ENCODE measurements around the gene TEKTIP1. TPM values are rescaled to one million over a fixed set of nuclear protein-coding genes. Genes with fewer than 3 reads are reported as not detected.

The TEKTIP1 gene
- total and polyA plus RNA-seq, 2 of the 4 experiments (the other 2 are of a cell fraction) = not detected

DNA sequence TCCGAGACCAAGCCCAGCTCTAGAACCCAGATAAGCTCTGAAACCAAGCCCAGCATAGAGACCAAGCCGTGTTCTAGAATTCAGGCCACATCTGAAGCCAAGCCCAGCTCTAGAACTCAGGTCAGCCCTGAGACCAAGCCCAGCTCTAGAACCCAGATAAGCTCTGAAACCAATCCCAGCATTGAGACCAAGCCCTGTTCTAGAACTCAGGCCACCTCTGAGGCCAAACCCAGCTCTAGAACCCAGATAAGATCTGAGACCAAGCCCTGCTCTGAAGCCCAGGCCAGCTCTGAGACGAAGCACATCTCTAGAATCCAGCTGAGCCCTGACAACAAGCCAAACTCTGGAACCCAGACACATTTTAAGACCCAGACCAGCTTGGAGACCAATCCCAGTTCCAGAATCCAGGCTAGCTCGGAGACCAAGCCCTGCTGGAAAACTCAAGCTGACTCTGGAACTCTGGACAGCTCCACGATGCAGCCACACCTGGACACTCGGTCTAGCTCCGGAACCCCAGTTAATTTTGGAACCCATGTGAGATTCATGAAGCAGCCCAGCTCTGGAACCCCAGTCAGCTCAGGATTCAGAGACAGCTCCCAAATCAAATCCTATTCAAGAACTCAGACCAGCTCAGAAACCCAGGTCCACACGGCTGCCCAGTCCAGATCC, 52.2 kb downstream of the TEKTIP1 start:
- peaks cover 4% of the 10 kb centered on the region; the same call in 1 of the 2 replicates for H3K27me3 ChIP-seq (ENCODE audit: control insufficient read depth, insufficient read depth, low read length)
- H3K4me1 ChIP-seq (ENCODE audit: control insufficient read depth, insufficient read depth, low read length) = no peaks in the 10 kb centered on the region
- H3K9ac ChIP-seq (ENCODE audit: low read depth, low read length) = no peak overlapping the region
- H3K27ac ChIP-seq (ENCODE audit: insufficient read depth, low read length) = no peak overlapping the region
- 79% methylated on average over 6 of the region's 8 CpGs; no CpG with 5 or more reads in 1 of the 2 experiments for WGBS, 2 experiments (ENCODE audit: extremely low coverage in 2 of 2, insufficient read length in 1 of 2)
- BruUV-seq (replicated peaks) = no TSS peak
- H2BK15ac ChIP-seq (ENCODE audit: low read depth, low read length) = no peak overlapping the region
- H4K91ac ChIP-seq (ENCODE audit: insufficient read depth, low read depth, low read length) = no peak overlapping the region
- H3K14ac ChIP-seq (replicated peaks; ENCODE audit: low read depth, low read length) = no peak overlapping the region
- H2AK5ac ChIP-seq (ENCODE audit: low read depth, low read length) = no peak overlapping the region
- H2BK20ac ChIP-seq (ENCODE audit: low read depth, low read length) = no peak overlapping the region
- no peaks in the 10 kb centered on the region for H3K79me1 ChIP-seq (ENCODE audit: low read depth in 1 of 2, low read length in 2 of 2)
- dilution Hi-C loops (cut with HindIII; ENCODE audit: low sequenced_read_pairs, unreplicated experiment) = no loop called here
- DNase-seq (no peak), ATAC-seq (ENCODE audit: low read depth) (no peak)
- H3K56ac ChIP-seq (ENCODE audit: extremely low read depth, insufficient read depth, low read length) = no peak overlapping the region
- no peak overlapping the region for H3K23ac ChIP-seq (ENCODE audit: low read depth, low read length)
- H2BK5ac ChIP-seq (ENCODE audit: low read depth, low read length, poor library complexity, severe bottlenecking) = no peak overlapping the region
- H2BK120ac ChIP-seq (ENCODE audit: low read depth, low read length) = no peak overlapping the region
- H3K36me3 ChIP-seq (ENCODE audit: control insufficient read depth, insufficient read depth, low read length) = no peaks in the 10 kb centered on the region
- H3K4me2 ChIP-seq (ENCODE audit: low read depth, low read length) = no peak overlapping the region
- H4K20me1 ChIP-seq (ENCODE audit: insufficient read depth, low read length) = no peaks in the 10 kb centered on the region
- intact Hi-C loops (cut with micrococcal nuclease) = no loop called here
- H3K9me3 ChIP-seq (ENCODE audit: control insufficient read depth, insufficient read depth, low read length) = no peaks in the 10 kb centered on the region; the same call in 1 of the 2 replicates
- no peak overlapping the region for H4K5ac ChIP-seq (ENCODE audit: low read depth, low read length)
- ChIA-PET POLR2A (ENCODE audit: unreplicated experiment) (no interaction called here), CTCF (interaction anchor here (0.6 kb wide), 1 partner anchor 206 kb away, joined by 3 read pairs; no protein-coding TSS in a partner anchor)
- H3K18ac ChIP-seq (ENCODE audit: low read depth, low read length) = no peak overlapping the region
- H4K8ac ChIP-seq (ENCODE audit: low read depth in 2 of 2, low read length in 2 of 2) = no peak overlapping the region
- no peak for TF ChIP-seq MAFK (IDR thresholded peaks at IDR 0.05; ENCODE audit: low read depth, low read length)
- TF ChIP-seq RFX5 (IDR thresholded peaks at IDR 0.05; ENCODE audit: low read depth, low read length) = no peak
- no peak for TF ChIP-seq CHD1 (IDR thresholded peaks at IDR 0.05; ENCODE audit: low read depth, low read length)
- no peak for TF ChIP-seq SMC3 (IDR thresholded peaks at IDR 0.05; ENCODE audit: low read depth, low read length)
- no peak for TF ChIP-seq RAD21 (IDR thresholded peaks at IDR 0.05; ENCODE audit: low read length)
- TF ChIP-seq NFE2L2 (IDR thresholded peaks at IDR 0.05; ENCODE audit: low read depth, low read length) = no peak
- no peak for TF ChIP-seq RCOR1 (IDR thresholded peaks at IDR 0.05; ENCODE audit: insufficient replicate concordance, low read length)
- TF ChIP-seq POLR2A (IDR thresholded peaks at IDR 0.05; ENCODE audit: low read depth, low read length) = no peak
- TF ChIP-seq, protein P1, sequence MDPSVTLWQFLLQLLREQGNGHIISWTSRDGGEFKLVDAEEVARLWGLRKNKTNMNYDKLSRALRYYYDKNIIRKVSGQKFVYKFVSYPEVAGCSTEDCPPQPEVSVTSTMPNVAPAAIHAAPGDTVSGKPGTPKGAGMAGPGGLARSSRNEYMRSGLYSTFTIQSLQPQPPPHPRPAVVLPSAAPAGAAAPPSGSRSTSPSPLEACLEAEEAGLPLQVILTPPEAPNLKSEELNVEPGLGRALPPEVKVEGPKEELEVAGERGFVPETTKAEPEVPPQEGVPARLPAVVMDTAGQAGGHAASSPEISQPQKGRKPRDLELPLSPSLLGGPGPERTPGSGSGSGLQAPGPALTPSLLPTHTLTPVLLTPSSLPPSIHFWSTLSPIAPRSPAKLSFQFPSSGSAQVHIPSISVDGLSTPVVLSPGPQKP (IDR thresholded peaks at IDR 0.05; ENCODE audit: borderline replicate concordance, low read depth, low read length) = no peak
- no peak for TF ChIP-seq MAZ (IDR thresholded peaks at IDR 0.05; ENCODE audit: borderline replicate concordance, low read depth, low read length)
- no peak for TF ChIP-seq BHLHE40 (IDR thresholded peaks at IDR 0.05; ENCODE audit: low read depth, low read length)
- TF ChIP-seq FOS (IDR thresholded peaks at IDR 0.05; ENCODE audit: low read depth, low read length) = no peak
- in situ Hi-C loops (cut with MboI; ENCODE audit: low sequenced_read_pairs) = no loop called here
- no peak overlapping the region for H3K4ac ChIP-seq (ENCODE audit: low read depth, low read length)
- no peak overlapping the region for H2AK9ac ChIP-seq (replicated peaks; ENCODE audit: low read depth, low read length, poor library complexity)
- no peak overlapping the region for H3K4me3 ChIP-seq (ENCODE audit: insufficient read depth, low read depth, low read length)
- no peaks in the 10 kb centered on the region for H3K9me1 ChIP-seq (ENCODE audit: insufficient read depth, low read length)
- no peak overlapping the region for H2AFZ ChIP-seq (replicated peaks; ENCODE audit: low read length, poor library complexity)

Data from IMR-90 (cell line).